GM04503 (cell line): ENCODE measurements around the gene F7.

Experiments
- DNase-seq: peaks from one replicate; pipeline ENCODE4 v3.0.0-alpha.2; 2012; ENCODE audit warnings: low read depth

Gene F7

GRCh38 chr13:113117911-113118260 is 12.3 kb downstream of the F7 start:
- DNase-seq = no peak

GRCh38 chr13:113118261-113119021 is 12.8 kb downstream of the F7 start:
- DNase-seq = no peak

GRCh38 chr13:113119166-113119821 is 13.7 kb downstream of the F7 start:
- no peak for DNase-seq

GRCh38 chr13:113119822-113120189 is 14.2 kb downstream of the F7 start:
- no peak for DNase-seq

- no peak for DNase-seq
These were observed 14.9 kb downstream of the F7 start for GRCh38 chr13:113120300-113121182.

GRCh38 chr13:113121183-113121927 is 15.8 kb downstream of the F7 start:
- no peak for DNase-seq

- DNase-seq = no peak
These were observed 16.4 kb downstream of the F7 start for GRCh38 chr13:113121928-113122471.

- peak; percentile 47 for DNase-seq
These were observed 17.1 kb downstream of the F7 start, which contains the start of gene F10 for GRCh38 chr13:113122550-113123225. Gene F10, plus strand, starts transcription at chr13:113122799. Its CDS starts 57 bp downstream, at chr13:113122856.

GRCh38 chr13:113123226-113124201 is 17.9 kb downstream of the F7 start:
- DNase-seq = no peak

GRCh38 chr13:113124211-113124970 is 18.8 kb downstream of the F7 start:
- DNase-seq = no peak

GRCh38 chr13:113125506-113126264 is 20.1 kb downstream of the F7 start:
- DNase-seq = no peak

GRCh38 chr13:113126265-113127150 is 20.9 kb downstream of the F7 start:
- DNase-seq = no peak

GRCh38 chr13:113129480-113129879 is 23.9 kb downstream of the F7 start:
- DNase-seq = no peak

GRCh38 chr13:113129921-113130750 is 24.5 kb downstream of the F7 start:
- no peak for DNase-seq

- DNase-seq = no peak
These were observed 29.7 kb downstream of the F7 start for GRCh38 chr13:113135281-113135760.

GRCh38 chr13:113137691-113138298 is 32.2 kb downstream of the F7 start:
- no peak for DNase-seq
